Astrocyte (in vitro differentiated cells and primary cell): ENCODE measurements around the gene TUBB6.

Experiments
- CTCF ChIP-seq: IDR thresholded peaks from 2 replicates; pipeline ENCODE4 v1.5.1; 2011; ENCODE audit warnings: low read depth, mild to moderate bottlenecking, inconsistent platforms, low read length, moderate library complexity; ENCODE audit not compliant: insufficient read depth
- EZH2 ChIP-seq: IDR thresholded peaks from 2 replicates; pipeline ENCODE4 v1.6.1; 2012; ENCODE audit warnings: mild to moderate bottlenecking, low read length, inconsistent platforms; ENCODE audit not compliant: insufficient read depth

GRCh38 chr18:12274793-12275192 lies 33.2 kb upstream of the TUBB6 start:
- TF ChIP-seq CTCF (no peak), EZH2 (no peak)
